GM11168 (cell line): ENCODE data around the gene MGMT.

Source experiments
- in situ Hi-C: fragments of 300-500 bp; cut with MboI; formaldehyde crosslinking; loops from one replicate; pipeline ENCODE4 v1.12.0; 2022; ENCODE audit warnings: low sequenced_read_pairs; ENCODE audit not compliant: unreplicated experiment

MGMT gene

GRCh38 chr10:129702605-129703004 lies 235.6 kb downstream of the MGMT start:
- in situ Hi-C loops = no loop called here

DNA sequence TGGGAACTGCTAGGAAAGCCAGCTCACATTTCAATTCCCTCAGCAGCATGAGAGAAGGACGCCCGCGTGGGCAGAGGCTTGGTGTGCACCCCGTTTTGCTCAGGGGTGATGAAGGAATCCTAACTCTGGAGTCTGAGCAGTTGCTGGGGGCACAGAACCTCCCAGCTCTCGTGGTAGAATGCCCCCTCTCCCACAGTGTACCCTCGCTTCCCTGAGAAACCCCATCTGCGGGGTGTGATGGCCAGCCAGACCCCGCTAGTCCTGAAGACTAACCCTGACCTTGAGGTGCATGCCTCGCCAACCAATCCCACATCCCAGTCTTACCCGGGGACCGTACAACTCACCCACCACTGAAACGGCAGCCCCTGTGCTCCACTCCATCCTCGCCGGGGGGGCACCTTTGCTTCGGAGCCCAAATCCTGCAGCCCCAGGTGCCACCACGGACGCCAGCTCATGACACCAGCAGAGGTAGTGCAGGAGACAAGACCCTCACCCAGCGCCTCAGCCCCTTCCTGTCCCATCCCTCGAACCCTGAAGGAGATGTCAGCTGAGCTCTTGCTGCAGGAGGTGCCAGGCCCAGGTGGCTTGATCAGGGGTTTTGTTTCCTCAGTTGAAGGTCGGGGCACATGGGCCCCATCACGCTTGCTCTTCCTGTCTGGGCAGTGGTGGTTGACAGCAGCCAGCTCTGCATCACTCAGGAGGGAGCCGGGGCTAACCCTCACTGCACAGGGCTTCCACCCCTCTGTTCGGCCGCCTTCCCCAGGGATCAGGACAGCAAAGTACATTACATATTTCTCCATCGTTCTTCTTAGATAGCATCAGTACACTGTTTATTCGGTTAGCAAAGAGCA lies 236.5 kb downstream of the MGMT start:
- in situ Hi-C loops = no loop called here

DNA sequence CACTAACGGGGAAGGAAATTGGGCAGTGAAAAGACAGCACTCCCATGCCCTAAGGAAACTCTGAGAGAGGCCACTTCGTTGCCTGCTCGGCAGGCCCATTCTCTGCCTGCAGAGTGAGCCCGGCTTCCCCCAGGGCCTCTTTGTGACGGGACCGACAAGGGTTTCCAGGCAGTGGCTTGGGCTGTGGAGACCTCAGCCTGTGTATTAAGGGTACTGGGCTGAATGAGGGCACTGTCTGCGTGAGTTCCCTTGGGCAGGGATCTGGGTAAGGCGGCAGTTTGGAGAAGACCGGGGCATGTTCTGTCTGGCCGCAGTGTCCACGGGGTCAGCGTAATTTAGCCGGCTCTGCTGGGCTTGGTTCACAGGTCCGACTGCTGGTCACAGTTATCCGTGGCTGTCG lies 237.2 kb downstream of the MGMT start:
- in situ Hi-C loops = no loop called here

DNA sequence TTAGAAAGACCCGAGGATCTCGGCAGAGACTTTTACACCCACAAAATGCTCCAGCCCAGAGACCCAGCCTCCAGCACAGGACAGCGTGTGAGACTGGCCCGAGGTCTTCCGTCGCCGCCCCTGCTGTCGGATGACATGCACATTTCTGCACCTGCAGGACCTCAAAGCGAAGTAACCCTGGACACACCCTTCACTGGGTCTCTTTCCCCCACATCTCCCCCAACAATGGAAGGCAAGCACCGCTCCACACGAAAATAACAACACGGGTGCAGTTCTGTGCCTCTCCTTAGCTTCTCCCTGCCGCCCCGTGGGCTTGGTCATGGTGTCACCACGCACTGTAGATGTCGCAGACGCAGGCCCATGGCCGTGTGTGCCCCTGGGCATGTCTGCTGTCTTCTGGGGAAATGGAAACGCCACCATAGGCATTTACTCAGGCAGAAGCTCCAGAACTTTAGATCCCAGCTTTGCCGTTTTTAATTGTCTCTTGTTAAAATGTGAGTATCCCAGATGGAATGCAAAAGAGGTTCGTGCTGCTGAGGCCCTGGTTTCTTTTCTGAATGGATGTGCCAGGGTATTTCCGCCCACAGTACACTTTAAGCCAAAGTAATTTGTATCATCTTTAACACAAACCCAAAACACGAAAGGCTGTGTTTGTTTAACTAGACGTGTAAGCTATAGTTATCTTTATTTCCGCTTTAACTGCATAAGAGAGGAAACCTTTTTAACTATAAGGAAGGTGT lies 237.9 kb downstream of the MGMT start:
- in situ Hi-C loops = no loop called here

DNA sequence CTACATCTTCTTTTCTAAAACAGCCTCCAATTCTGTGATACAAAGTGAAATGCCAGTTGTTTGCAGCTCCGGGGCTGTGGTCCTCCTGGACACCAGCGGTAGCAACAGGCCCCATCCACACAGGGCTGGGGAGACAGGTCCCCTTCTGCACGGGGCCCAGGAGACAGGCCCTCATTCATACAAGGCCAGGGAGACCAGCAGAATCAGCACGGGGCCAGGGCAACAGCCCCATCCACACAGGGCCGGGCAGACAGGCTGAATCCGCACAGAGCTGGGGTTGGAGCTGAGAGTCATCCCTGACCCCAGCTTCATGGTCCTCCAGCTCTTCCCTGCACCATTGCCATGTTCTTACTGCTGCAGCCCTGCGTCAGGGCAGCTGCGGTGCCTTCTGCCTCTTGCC lies 238.6 kb downstream of the MGMT start:
- in situ Hi-C loops = no loop called here

DNA sequence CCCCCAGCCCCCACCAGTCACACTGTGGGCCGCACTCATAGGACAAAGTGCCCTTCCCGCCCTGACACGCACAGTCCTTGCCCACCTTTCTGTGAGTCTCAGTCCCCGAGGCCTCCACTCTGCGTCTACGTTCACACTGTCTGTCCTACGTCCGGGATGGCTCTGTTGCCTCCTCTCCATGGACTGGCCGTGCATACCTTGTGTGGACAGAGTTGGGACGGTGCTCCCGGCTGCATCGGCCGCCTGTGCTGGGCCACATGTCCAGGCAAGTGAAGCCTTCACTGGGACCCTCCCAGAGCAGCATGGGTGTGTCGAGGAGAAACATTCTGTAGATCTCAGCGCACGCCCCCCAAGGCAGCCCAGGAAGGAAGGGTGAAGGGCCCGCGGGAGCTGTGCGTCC lies 239.0 kb downstream of the MGMT start:
- in situ Hi-C loops = no loop called here

DNA sequence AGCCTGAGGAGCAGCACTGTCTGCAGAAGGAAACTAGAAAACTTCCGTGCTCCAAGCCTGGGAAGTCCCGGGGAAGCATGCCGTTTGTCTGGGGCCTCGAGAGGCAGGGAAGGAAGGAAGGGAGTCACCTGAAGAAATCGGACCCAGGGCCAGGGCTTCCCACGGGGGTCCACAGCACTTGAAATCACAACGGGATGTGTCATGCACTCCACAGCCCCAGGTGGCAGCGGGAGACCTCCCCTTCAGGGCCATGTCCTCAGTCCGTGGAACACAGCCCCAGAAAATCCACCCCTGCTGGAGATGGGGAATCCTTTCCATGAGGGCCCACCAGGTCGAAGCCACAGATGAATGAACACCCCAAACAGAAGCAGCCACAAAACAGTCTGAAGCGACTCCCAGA lies 239.5 kb downstream of the MGMT start:
- in situ Hi-C loops = no loop called here

GRCh38 chr10:129707406-129708388 lies 240.7 kb downstream of the MGMT start:
- in situ Hi-C loops = no loop called here

GRCh38 chr10:129709101-129709500 lies 242.1 kb downstream of the MGMT start:
- in situ Hi-C loops = no loop called here

GRCh38 chr10:129709627-129710509 lies 242.8 kb downstream of the MGMT start:
- in situ Hi-C loops = no loop called here

- in situ Hi-C loops = no loop called here
Observed at GRCh38 chr10:129710510-129710847, 243.4 kb downstream of the MGMT start.

DNA sequence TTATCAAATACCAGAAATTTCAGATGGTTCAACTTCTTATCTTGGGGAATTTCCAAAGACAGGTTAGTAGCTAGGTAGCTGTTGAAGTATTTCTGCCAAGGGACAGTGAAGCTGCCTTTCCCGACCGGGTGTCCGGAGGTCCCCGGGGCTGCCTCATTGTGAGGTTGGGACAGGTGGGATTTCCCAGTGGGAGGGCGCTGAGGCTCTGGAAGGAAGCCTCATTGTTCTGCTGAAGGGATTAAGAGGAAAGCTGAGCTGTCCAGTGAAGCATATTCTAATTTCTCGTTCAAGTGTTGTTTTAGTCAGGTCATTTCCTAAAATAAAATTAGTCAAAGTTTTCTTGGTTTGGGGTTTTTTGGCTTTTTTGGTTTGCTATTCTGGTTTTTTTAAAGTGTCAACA lies 244.2 kb downstream of the MGMT start:
- in situ Hi-C loops = no loop called here

- in situ Hi-C loops = no loop called here
Observed at GRCh38 chr10:129712000-129712399, 245.0 kb downstream of the MGMT start.

DNA sequence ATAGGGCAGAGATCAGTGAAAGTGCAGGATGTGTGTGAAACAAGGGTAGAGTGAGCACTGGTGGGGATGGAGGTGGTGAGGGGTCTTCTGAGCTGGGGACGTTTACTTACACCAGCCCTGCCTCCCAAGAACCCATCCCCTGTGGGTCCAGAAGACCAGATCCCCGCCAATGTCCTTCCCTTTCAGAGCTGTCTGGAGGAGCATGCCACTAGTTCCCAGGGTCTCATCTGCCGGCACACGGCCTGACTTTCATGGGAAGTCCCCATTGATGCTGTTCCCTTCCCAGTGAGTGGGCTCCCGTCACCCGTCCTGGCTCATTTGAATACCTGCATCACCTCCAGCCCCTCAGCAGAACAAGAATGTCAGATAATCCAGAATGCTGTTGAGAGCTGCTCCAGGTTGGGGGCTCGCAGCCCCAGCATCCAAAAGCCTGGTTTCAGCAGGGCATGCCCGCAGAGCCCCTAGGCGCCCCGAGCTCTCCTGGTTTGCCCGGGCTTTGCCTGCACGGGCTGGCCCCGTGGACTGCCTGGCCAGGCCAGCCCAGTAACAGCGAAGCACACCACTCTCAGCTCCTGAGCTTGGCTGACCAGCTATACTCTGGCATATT lies 246.7 kb downstream of the MGMT start:
- in situ Hi-C loops = no loop called here

- in situ Hi-C loops = no loop called here
Observed at GRCh38 chr10:129715805-129716204, 248.8 kb downstream of the MGMT start.

DNA sequence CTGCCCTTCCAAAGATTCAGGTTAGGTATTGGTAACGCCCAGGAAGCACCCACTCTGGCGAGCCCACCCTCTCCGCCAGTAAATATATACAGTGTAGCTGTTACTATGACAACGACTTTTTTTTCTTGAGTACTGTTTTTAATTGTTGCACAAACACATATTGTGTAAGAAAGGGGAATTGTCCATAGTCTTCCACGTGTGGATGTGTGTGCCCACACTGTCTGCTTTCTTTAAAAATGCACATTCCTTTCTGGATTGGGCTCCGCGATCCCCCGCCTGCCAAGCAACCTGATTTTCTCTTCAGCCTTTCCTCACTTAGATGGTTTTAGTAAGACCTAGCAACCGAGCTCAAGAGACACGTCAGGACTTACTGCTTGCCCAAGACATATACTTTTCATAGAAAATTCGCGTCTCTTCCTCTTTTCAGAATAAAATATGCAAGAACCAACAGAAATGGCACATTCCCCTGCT lies 249.2 kb downstream of the MGMT start:
- in situ Hi-C loops = no loop called here

- in situ Hi-C loops = no loop called here
Observed at GRCh38 chr10:129716881-129717280, 249.8 kb downstream of the MGMT start.

DNA sequence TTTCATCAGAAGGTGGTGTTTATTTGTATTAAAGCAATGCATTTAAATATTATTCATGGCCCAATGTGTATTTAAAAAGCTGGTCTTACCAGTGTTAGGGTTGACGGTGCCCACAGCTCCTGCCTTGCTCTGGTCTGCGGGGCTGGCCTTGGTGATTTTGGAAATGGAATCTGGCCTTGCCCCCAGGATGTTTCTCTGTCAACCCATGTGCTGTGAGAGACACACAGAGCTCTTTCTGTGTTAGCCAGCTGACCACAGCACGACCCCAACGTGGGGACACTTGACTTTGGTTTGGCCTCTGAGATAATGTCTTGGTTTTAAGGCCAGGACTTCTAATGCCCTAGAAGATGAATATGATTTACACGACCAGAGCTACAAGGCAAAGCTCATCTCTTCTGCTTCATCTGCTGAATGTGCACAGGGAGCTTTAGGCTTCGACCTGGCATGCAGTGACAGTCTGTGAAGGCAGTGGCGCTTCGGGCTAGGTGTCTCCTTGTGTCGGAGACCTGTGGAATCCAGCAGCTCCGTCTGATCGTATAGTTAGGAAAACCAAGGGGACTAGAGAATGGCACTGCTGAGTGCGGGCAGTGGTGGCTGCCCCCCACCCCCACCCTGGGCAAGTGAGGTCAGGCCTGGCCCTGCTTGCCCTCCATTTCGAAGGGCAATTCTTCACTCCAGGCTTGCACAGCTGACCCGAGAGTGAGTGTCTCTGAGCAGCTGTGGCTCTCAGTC lies 250.9 kb downstream of the MGMT start:
- in situ Hi-C loops = no loop called here
